Mammary epithelial cell (primary cell): Measurements from ENCODE around the gene SRPK1.

ENCODE experiments used
- CTCF ChIP-seq, 2 donors: IDR thresholded peaks in 1 of 2; conservative IDR thresholded peaks in 1 of 2; 2 replicates each; pipeline ENCODE4 v1.5.1; 2011 to 2012; ENCODE audit warnings: inconsistent platforms in 2 of 2, low read length in 2 of 2, mild to moderate bottlenecking in 2 of 2, control low read depth in 1 of 2, low read depth in 1 of 2; ENCODE audit not compliant: insufficient read depth in 1 of 2; ENCODE audit errors: extremely low read depth in 1 of 2
- EZH2 ChIP-seq: IDR thresholded peaks from 2 replicates; pipeline ENCODE4 v1.6.1; 2012; ENCODE audit warnings: low read length, inconsistent platforms, borderline replicate concordance

- no peak for TF ChIP-seq CTCF (conservative IDR thresholded peaks at IDR 0.05 in 1 of 2, IDR thresholded peaks at IDR 0.05 in 1 of 2; ENCODE audit: extremely low read depth in 1 of 2, insufficient read depth in 1 of 2, low read depth in 1 of 2, low read length in 2 of 2)
- TF ChIP-seq EZH2 = no peak
These were observed 33.4 kb upstream of the SRPK1 start for GRCh38 chr6:35954333-35954732.
